HG03060 (cell line): ENCODE measurements around the gene SWT1.
"Not testable (repeated sequence)": the region's sequence is repeated elsewhere in the genome, so short reads cannot be mapped to it uniquely, and the experiment has no call there.

Source experiments
- ATAC-seq: cut with Tn5 transposase; IDR thresholded peaks from one replicate; pipeline ENCODE4 v1.9.1; 2021; ENCODE audit warnings: low read depth, moderate number of reproducible peaks; ENCODE audit not compliant: unreplicated experiment

The SWT1 gene

GRCh38 chr1:185317034-185317885 lies 160.3 kb downstream of the SWT1 start, which contains the start of gene IVNS1ABP:
Gene IVNS1ABP, minus strand, starts transcription at chr1:185317243. Its CDS starts 7,750 bp downstream, at chr1:185309493.
- peak; percentile 68 for ATAC-seq

- ATAC-seq: peak; percentile 31
Observed at GRCh38 chr1:185317886-185318310, 160.9 kb downstream of the SWT1 start.

- no peak for ATAC-seq
Observed at GRCh38 chr1:185318431-185319138, 161.6 kb downstream of the SWT1 start.

- ATAC-seq: no peak
Observed at GRCh38 chr1:185319139-185319475, 162.1 kb downstream of the SWT1 start.

- not testable (repeated sequence) for ATAC-seq
Observed at GRCh38 chr1:185321104-185321503, 164.1 kb downstream of the SWT1 start.

GRCh38 chr1:185321653-185322221 lies 164.8 kb downstream of the SWT1 start:
- not testable (repeated sequence) for ATAC-seq

GRCh38 chr1:185322636-185323035 lies 165.7 kb downstream of the SWT1 start:
- ATAC-seq: no peak

- no peak for ATAC-seq
Observed at GRCh38 chr1:185324118-185324517, 167.2 kb downstream of the SWT1 start.

GRCh38 chr1:185325413-185325812 lies 168.4 kb downstream of the SWT1 start:
- ATAC-seq: no peak

- ATAC-seq: no peak
Observed at GRCh38 chr1:185328255-185328654, 171.3 kb downstream of the SWT1 start.

GRCh38 chr1:185334182-185334581 lies 177.2 kb downstream of the SWT1 start:
- no peak for ATAC-seq

- ATAC-seq: no peak
Observed at GRCh38 chr1:185337246-185337645, 180.3 kb downstream of the SWT1 start.

- ATAC-seq: peak; percentile 98
Observed at GRCh38 chr1:185338719-185339622, 182.0 kb downstream of the SWT1 start.

- ATAC-seq: no peak
Observed at GRCh38 chr1:185341196-185341781, 184.3 kb downstream of the SWT1 start.
